OCI-LY1 (cell line): ENCODE measurements around the gene UIMC1.

Experiments used
- H2AFZ ChIP-seq: fragments of 200-600 bp; sonication (generic), shearing (Covaris generic); 2 replicates; pipeline ENCODE4 v1.6.0; 2014; ENCODE audit warnings: antibody characterized with exemption, mild to moderate bottlenecking, low read length
- H3F3A ChIP-seq: fragments of 200-600 bp; sonication (generic), shearing (Covaris generic); 2 replicates; pipeline ENCODE4 v1.6.0; 2014; ENCODE audit warnings: mild to moderate bottlenecking, antibody characterized with exemption, low read length, moderate library complexity; ENCODE audit not compliant: insufficient read depth
- H3K27ac ChIP-seq: fragments of 200-600 bp; sonication (generic); 2 replicates; pipeline ENCODE4 v1.5.1; 2014; ENCODE audit warnings: low read length, mixed run types, mild to moderate bottlenecking, low read depth; ENCODE audit not compliant: poor library complexity, severe bottlenecking
- H3K27me3 ChIP-seq: fragments of 200-600 bp; sonication (generic); 2 replicates; pipeline ENCODE4 v1.6.0; 2014; ENCODE audit warnings: antibody characterized with exemption, mild to moderate bottlenecking, low read length, moderate library complexity; ENCODE audit not compliant: insufficient read depth
- H3K36me3 ChIP-seq: fragments of 200-600 bp; sonication (generic); 2 replicates; pipeline ENCODE4 v1.6.1; 2014; ENCODE audit warnings: mild to moderate bottlenecking, antibody characterized with exemption, low read length, moderate library complexity, mixed read lengths; ENCODE audit not compliant: insufficient read depth
- H3K4me1 ChIP-seq: fragments of 200-600 bp; sonication (generic); 2 replicates; pipeline ENCODE4 v1.5.1; 2014; ENCODE audit warnings: mild to moderate bottlenecking, low read length, moderate library complexity; ENCODE audit not compliant: insufficient read depth, severe bottlenecking
- H3K4me2 ChIP-seq: fragments of 200-600 bp; sonication (generic), shearing (Covaris generic); 2 replicates; pipeline ENCODE4 v1.6.1; 2014; ENCODE audit warnings: low read length
- H3K4me3 ChIP-seq: fragments of 200-600 bp; sonication (generic); 2 replicates; pipeline ENCODE4 v1.5.1; 2014; ENCODE audit warnings: low read length, low read depth, mild to moderate bottlenecking, mixed read lengths; ENCODE audit not compliant: poor library complexity, severe bottlenecking
- H3K79me2 ChIP-seq: fragments of 200-600 bp; shearing (Covaris generic); 2 replicates; pipeline ENCODE4 v1.6.1; 2016; ENCODE audit warnings: mixed run types, low read length, mixed read lengths; ENCODE audit not compliant: insufficient read depth
- H3K9ac ChIP-seq: fragments of 200-600 bp; sonication (generic), shearing (Covaris generic); 2 replicates; pipeline ENCODE4 v1.6.1; 2014; ENCODE audit warnings: mild to moderate bottlenecking, low read length, mixed read lengths
- H3K9me2 ChIP-seq: fragments of 200-600 bp; sonication (generic), shearing (Covaris generic); 2 replicates; pipeline ENCODE4 v1.6.1; 2014; ENCODE audit warnings: low read depth, mild to moderate bottlenecking, low read length, mixed read lengths
- H3K9me3 ChIP-seq: fragments of 200-600 bp; shearing (Covaris generic); 2 replicates; pipeline ENCODE4 v1.6.1; 2014; ENCODE audit warnings: low read length, mixed read lengths
- H4K20me1 ChIP-seq: fragments of 200-600 bp; sonication (generic), shearing (Covaris generic); 2 replicates; pipeline ENCODE4 v1.6.0; 2016; ENCODE audit warnings: mild to moderate bottlenecking, low read length; ENCODE audit not compliant: insufficient read depth
- EZH2 ChIP-seq: fragments of 200-600 bp; sonication (generic), shearing (Covaris generic); IDR thresholded peaks from 2 replicates; pipeline ENCODE4 v1.8.0; 2017; ENCODE audit warnings: borderline replicate concordance, mixed run types, mild to moderate bottlenecking, antibody characterized with exemption, low read length, moderate library complexity, mixed read lengths
- TF ChIP-seq, protein P1 (sequence below): fragments of 200-600 bp; sonication (generic), shearing (Covaris generic); IDR thresholded peaks from 2 replicates; pipeline ENCODE4 v1.5.1; 2017; ENCODE audit warnings: mild to moderate bottlenecking, antibody characterized with exemption, low read length, moderate library complexity, mixed read lengths

The UIMC1 gene

GRCh38 chr5:176856746-176857145, 149.8 kb downstream of the UIMC1 start:
- H3K4me2 ChIP-seq, result no peak overlapping the region
- no peak overlapping the region for H3K27ac ChIP-seq
- H3K4me3 ChIP-seq, result no peak overlapping the region
- H3K4me1 ChIP-seq, result no peaks in the 10 kb centered on the region
- H3K9ac ChIP-seq, result no peak overlapping the region
- H3K9me2 ChIP-seq, result no peaks in the 10 kb centered on the region
- no peaks in the 10 kb centered on the region for H3K79me2 ChIP-seq
- no peaks in the 10 kb centered on the region for H4K20me1 ChIP-seq
- no peaks in the 10 kb centered on the region for H3K9me3 ChIP-seq
- TF ChIP-seq, protein P1, sequence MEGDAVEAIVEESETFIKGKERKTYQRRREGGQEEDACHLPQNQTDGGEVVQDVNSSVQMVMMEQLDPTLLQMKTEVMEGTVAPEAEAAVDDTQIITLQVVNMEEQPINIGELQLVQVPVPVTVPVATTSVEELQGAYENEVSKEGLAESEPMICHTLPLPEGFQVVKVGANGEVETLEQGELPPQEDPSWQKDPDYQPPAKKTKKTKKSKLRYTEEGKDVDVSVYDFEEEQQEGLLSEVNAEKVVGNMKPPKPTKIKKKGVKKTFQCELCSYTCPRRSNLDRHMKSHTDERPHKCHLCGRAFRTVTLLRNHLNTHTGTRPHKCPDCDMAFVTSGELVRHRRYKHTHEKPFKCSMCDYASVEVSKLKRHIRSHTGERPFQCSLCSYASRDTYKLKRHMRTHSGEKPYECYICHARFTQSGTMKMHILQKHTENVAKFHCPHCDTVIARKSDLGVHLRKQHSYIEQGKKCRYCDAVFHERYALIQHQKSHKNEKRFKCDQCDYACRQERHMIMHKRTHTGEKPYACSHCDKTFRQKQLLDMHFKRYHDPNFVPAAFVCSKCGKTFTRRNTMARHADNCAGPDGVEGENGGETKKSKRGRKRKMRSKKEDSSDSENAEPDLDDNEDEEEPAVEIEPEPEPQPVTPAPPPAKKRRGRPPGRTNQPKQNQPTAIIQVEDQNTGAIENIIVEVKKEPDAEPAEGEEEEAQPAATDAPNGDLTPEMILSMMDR, result no peak
- TF ChIP-seq EZH2, result no peak
- H3F3A ChIP-seq, result no peaks in the 10 kb centered on the region
- H2AFZ ChIP-seq, result no peak overlapping the region
- peaks cover 12% of the 10 kb centered on the region for H3K27me3 ChIP-seq
- no peaks in the 10 kb centered on the region for H3K36me3 ChIP-seq

GRCh38 chr5:176855598-176855997, 151.0 kb downstream of the UIMC1 start:
- Histone ChIP-seq H2AFZ (no peak overlapping the region), H3K9me2 (no peaks in the 10 kb centered on the region), H3K79me2 (no peaks in the 10 kb centered on the region), H3K27me3 (peaks cover 12% of the 10 kb centered on the region), H3K9me3 (no peaks in the 10 kb centered on the region), H3K4me2 (no peak overlapping the region), H3K36me3 (no peaks in the 10 kb centered on the region), H3K4me1 (no peaks in the 10 kb centered on the region), H4K20me1 (no peaks in the 10 kb centered on the region), H3K4me3 (no peak overlapping the region), H3K27ac (no peak overlapping the region), H3F3A (no peaks in the 10 kb centered on the region), H3K9ac (no peak overlapping the region)
- TF ChIP-seq EZH2, result no peak
- TF ChIP-seq, protein P1, result no peak
